Neural progenitor cell (in vitro differentiated cells): ENCODE results near the gene ZMIZ1. TPM values are rescaled to one million over a fixed set of nuclear protein-coding genes. Genes with fewer than 3 reads are reported as not detected.
"Not testable (repeated sequence)": the region's sequence is repeated elsewhere in the genome, so short reads cannot be mapped to it uniquely, and the experiment has no call there.

ENCODE experiments used
- DNase-seq: peaks from one replicate; pipeline ENCODE4 v3.0.0-alpha.2; 2016; ENCODE audit warnings: low spot score
- H2AFZ ChIP-seq: fragments of 200-600 bp; sonication (generic); replicated peaks from 2 replicates; pipeline ENCODE4 v1.6.1; 2016; ENCODE audit warnings: antibody characterized with exemption
- H3F3A ChIP-seq: fragments of 200-600 bp; sonication (generic); 2 replicates; pipeline ENCODE4 v1.6.1; 2016; ENCODE audit warnings: antibody characterized with exemption, low read depth
- H3K27ac ChIP-seq: fragments of 200-600 bp; sonication (generic); 2 replicates; pipeline ENCODE4 v1.5.1; 2016; ENCODE audit warnings: mild to moderate bottlenecking
- H3K27me3 ChIP-seq: fragments of 200-600 bp; sonication (generic); 2 replicates; pipeline ENCODE4 v1.6.1; 2016; ENCODE audit warnings: mild to moderate bottlenecking, moderate library complexity
- H3K36me3 ChIP-seq: fragments of 200-600 bp; sonication (generic); 2 replicates; pipeline ENCODE4 v1.5.1; 2016
- H3K4me1 ChIP-seq: fragments of 200-600 bp; sonication (generic); 2 replicates; pipeline ENCODE4 v1.6.1; 2016; ENCODE audit warnings: mixed run types
- H3K4me2 ChIP-seq: fragments of 200-600 bp; sonication (generic); 2 replicates; pipeline ENCODE4 v1.6.1; 2016
- H3K4me3 ChIP-seq: fragments of 200-600 bp; sonication (generic); 2 replicates; pipeline ENCODE4 v1.5.1; 2016
- H3K79me2 ChIP-seq: fragments of 200-600 bp; sonication (generic); 2 replicates; pipeline ENCODE4 v1.6.1; 2016; ENCODE audit warnings: low read depth
- H3K9ac ChIP-seq: fragments of 200-600 bp; sonication (generic); 2 replicates; pipeline ENCODE4 v1.6.1; 2016
- H3K9me3 ChIP-seq: fragments of 200-600 bp; sonication (generic); 2 replicates; pipeline ENCODE4 v1.5.1; 2016; ENCODE audit warnings: low read depth
- H4K20me1 ChIP-seq: fragments of 200-600 bp; sonication (generic); 2 replicates; pipeline ENCODE4 v1.6.1; 2016; ENCODE audit warnings: low read depth
- H3K27ac Mint-ChIP-seq: 3 replicates; pipeline ENCODE4 v1.8.0; 2021; ENCODE audit warnings: mixed read lengths
- H3K27me3 Mint-ChIP-seq: 2 replicates; pipeline ENCODE4 v1.8.0; 2022; ENCODE audit warnings: low read depth, mild to moderate bottlenecking, inconsistent platforms, moderate library complexity, mixed read lengths; ENCODE audit not compliant: insufficient read depth
- H3K36me3 Mint-ChIP-seq: 3 replicates; pipeline ENCODE4 v1.8.0; 2021; ENCODE audit warnings: mixed read lengths
- H3K4me1 Mint-ChIP-seq: 3 replicates; pipeline ENCODE4 v1.8.0; 2021; ENCODE audit warnings: mixed read lengths
- H3K4me3 Mint-ChIP-seq: 3 replicates; pipeline ENCODE4 v1.8.0; 2021; ENCODE audit warnings: mild to moderate bottlenecking, moderate library complexity, mixed read lengths
- H3K9me3 Mint-ChIP-seq: 3 replicates; pipeline ENCODE4 v1.8.0; 2020; ENCODE audit warnings: mixed read lengths
- EZH2 ChIP-seq: fragments of 200-600 bp; sonication (generic); IDR thresholded peaks from 2 replicates; pipeline ENCODE4 v1.6.1; 2017; ENCODE audit warnings: antibody characterized with exemption, mild to moderate bottlenecking, moderate library complexity
- EZH2phosphoT487 ChIP-seq: fragments of 200-600 bp; sonication (generic); IDR thresholded peaks from 2 replicates; pipeline ENCODE4 v1.6.1; 2017; ENCODE audit warnings: antibody characterized with exemption
- total RNA-seq: library from RNA; depleted of rRNA; stranded (reverse); fragments of >200 nt; gene quantifications from 2 replicates; pipeline ENCODE4 v1.2.3, GENCODE V29; 2015; ENCODE audit warnings: low replicate concordance
- TF ChIP-seq, protein P1 (sequence below): fragments of 200-600 bp; sonication (generic); IDR thresholded peaks from 2 replicates; pipeline ENCODE4 v1.5.1; 2017; ENCODE audit warnings: antibody characterized with exemption, mild to moderate bottlenecking

Gene ZMIZ1
- total RNA-seq, 1 donor from 2014 or later, result 5.8 TPM

- H3K9me3 Mint-ChIP-seq, result no peaks in the 10 kb centered on the region
- no peaks in the 10 kb centered on the region for H3K9me3 ChIP-seq
- peak overlapping the region; percentile 83 for H3K27ac Mint-ChIP-seq
- no peak overlapping the region for H3K9ac ChIP-seq
- no peaks in the 10 kb centered on the region for H3K27me3 ChIP-seq
- TF ChIP-seq, protein P1, sequence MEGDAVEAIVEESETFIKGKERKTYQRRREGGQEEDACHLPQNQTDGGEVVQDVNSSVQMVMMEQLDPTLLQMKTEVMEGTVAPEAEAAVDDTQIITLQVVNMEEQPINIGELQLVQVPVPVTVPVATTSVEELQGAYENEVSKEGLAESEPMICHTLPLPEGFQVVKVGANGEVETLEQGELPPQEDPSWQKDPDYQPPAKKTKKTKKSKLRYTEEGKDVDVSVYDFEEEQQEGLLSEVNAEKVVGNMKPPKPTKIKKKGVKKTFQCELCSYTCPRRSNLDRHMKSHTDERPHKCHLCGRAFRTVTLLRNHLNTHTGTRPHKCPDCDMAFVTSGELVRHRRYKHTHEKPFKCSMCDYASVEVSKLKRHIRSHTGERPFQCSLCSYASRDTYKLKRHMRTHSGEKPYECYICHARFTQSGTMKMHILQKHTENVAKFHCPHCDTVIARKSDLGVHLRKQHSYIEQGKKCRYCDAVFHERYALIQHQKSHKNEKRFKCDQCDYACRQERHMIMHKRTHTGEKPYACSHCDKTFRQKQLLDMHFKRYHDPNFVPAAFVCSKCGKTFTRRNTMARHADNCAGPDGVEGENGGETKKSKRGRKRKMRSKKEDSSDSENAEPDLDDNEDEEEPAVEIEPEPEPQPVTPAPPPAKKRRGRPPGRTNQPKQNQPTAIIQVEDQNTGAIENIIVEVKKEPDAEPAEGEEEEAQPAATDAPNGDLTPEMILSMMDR, result no peak
- TF ChIP-seq EZH2 (no peak), EZH2phosphoT487 (no peak)
- peaks cover 7% of the 10 kb centered on the region for H3K27me3 Mint-ChIP-seq
- H2AFZ ChIP-seq, result no peak overlapping the region
- H3K4me2 ChIP-seq, result no peak overlapping the region
- no peaks in the 10 kb centered on the region for H3K36me3 ChIP-seq
- peaks cover 13% of the 10 kb centered on the region for H3K36me3 Mint-ChIP-seq
- peak overlapping the region; percentile 24 for H3K4me3 Mint-ChIP-seq
- no peaks in the 10 kb centered on the region for H3K79me2 ChIP-seq
- peaks cover 41% of the 10 kb centered on the region for H3K4me1 Mint-ChIP-seq
- H3K4me1 ChIP-seq, result peaks cover 4% of the 10 kb centered on the region
- H3K27ac ChIP-seq, result no peak overlapping the region
- no peak overlapping the region for H3K4me3 ChIP-seq
- H4K20me1 ChIP-seq, result peaks cover 76% of the 10 kb centered on the region
- H3F3A ChIP-seq, result no peaks in the 10 kb centered on the region
- no peak for DNase-seq
Observed at GRCh38 chr10:79274279-79275104, 205.7 kb downstream of the ZMIZ1 start.

DNA sequence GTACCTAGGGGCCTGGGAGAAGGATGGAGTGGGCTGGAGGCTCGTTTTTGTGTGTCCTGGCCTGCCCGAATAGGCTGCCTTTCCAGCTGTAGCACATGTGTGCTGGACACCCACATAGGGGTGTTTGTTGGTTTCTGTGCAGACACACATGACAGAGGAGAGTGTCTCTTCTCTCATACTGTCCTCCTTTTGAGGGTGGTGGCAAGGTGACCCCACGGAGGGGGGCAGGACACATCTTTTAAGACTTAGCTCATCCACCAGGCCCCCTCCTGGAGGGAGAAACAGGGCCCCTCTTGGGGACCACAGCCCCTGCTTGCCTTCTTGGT, 206.3 kb downstream of the ZMIZ1 start:
- no peak overlapping the region for H3K9ac ChIP-seq
- TF ChIP-seq EZH2 (no peak), EZH2phosphoT487 (no peak)
- TF ChIP-seq, protein P1, result no peak
- H3K36me3 Mint-ChIP-seq, result peaks cover 14% of the 10 kb centered on the region

DNA sequence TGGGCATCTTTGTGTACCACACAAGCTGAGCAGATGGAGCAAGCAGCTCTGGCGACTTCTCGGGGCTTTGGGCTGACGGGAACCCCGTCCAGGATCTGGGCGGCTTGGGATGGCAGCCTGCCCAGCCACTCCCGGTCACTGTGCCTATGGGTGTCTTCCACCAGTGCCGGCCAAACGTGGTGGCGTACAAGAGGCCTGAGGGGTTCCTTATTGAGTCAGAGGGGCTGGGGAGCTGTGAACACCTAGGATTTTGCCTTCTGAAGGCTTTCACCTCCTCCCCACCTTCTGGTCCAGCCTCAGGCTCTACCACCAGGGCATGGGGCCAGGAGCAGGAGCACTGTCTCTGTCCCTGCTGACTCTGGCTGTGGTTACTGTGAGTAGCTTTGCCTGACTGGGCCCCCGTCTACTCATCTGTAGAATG, 206.7 kb downstream of the ZMIZ1 start:
- Mint-ChIP-seq H3K4me1 (peaks cover 32% of the 10 kb centered on the region), H3K27ac (peak overlapping the region; percentile 37), H3K9me3 (no peaks in the 10 kb centered on the region), H3K36me3 (peaks cover 14% of the 10 kb centered on the region), H3K27me3 (peaks cover 7% of the 10 kb centered on the region), H3K4me3 (no peak overlapping the region)
- Histone ChIP-seq H3K4me1 (peaks cover 4% of the 10 kb centered on the region), H4K20me1 (peaks cover 67% of the 10 kb centered on the region), H2AFZ (no peak overlapping the region), H3K36me3 (no peaks in the 10 kb centered on the region), H3F3A (no peaks in the 10 kb centered on the region), H3K4me2 (no peak overlapping the region), H3K4me3 (no peak overlapping the region), H3K79me2 (no peaks in the 10 kb centered on the region), H3K9ac (no peak overlapping the region), H3K27ac (no peak overlapping the region), H3K27me3 (no peaks in the 10 kb centered on the region), H3K9me3 (no peaks in the 10 kb centered on the region)
- no peak for TF ChIP-seq EZH2phosphoT487
- DNase-seq, result no peak

More for the DNA sequence above, 206.3 kb downstream of the ZMIZ1 start:
- no peak overlapping the region for H3K4me3 ChIP-seq
- H3K79me2 ChIP-seq, result no peaks in the 10 kb centered on the region
- H3K4me1 ChIP-seq, result peaks cover 4% of the 10 kb centered on the region
- no peak for DNase-seq
- Mint-ChIP-seq H3K27me3 (peaks cover 7% of the 10 kb centered on the region), H3K4me3 (no peak overlapping the region), H3K27ac (no peak overlapping the region), H3K9me3 (no peaks in the 10 kb centered on the region), H3K4me1 (peaks cover 36% of the 10 kb centered on the region)
- H3K27me3 ChIP-seq, result no peaks in the 10 kb centered on the region
- no peaks in the 10 kb centered on the region for H3F3A ChIP-seq
- H3K4me2 ChIP-seq, result no peak overlapping the region
- peaks cover 71% of the 10 kb centered on the region for H4K20me1 ChIP-seq
- no peaks in the 10 kb centered on the region for H3K36me3 ChIP-seq
- no peaks in the 10 kb centered on the region for H3K9me3 ChIP-seq
- H3K27ac ChIP-seq, result no peak overlapping the region
- no peak overlapping the region for H2AFZ ChIP-seq

- Histone ChIP-seq H3K27me3 (no peaks in the 10 kb centered on the region), H3F3A (no peaks in the 10 kb centered on the region), H4K20me1 (peaks cover 57% of the 10 kb centered on the region), H3K79me2 (no peaks in the 10 kb centered on the region), H3K4me1 (peaks cover 4% of the 10 kb centered on the region), H2AFZ (no peak overlapping the region), H3K27ac (no peak overlapping the region), H3K36me3 (no peaks in the 10 kb centered on the region), H3K9ac (no peak overlapping the region), H3K4me2 (no peak overlapping the region), H3K4me3 (no peak overlapping the region), H3K9me3 (no peaks in the 10 kb centered on the region)
- no peak overlapping the region for H3K4me3 Mint-ChIP-seq
- no peak for TF ChIP-seq EZH2
- TF ChIP-seq EZH2phosphoT487, result no peak
- TF ChIP-seq, protein P1, result no peak
- peaks cover 34% of the 10 kb centered on the region for H3K4me1 Mint-ChIP-seq
- peaks cover 27% of the 10 kb centered on the region for H3K36me3 Mint-ChIP-seq
- no peaks in the 10 kb centered on the region for H3K9me3 Mint-ChIP-seq
- no peak overlapping the region for H3K27ac Mint-ChIP-seq
- peaks cover 7% of the 10 kb centered on the region for H3K27me3 Mint-ChIP-seq
- DNase-seq, result peak; percentile 36
Observed at GRCh38 chr10:79277579-79278269, 209.0 kb downstream of the ZMIZ1 start.

GRCh38 chr10:79279047-79279446, 210.3 kb downstream of the ZMIZ1 start:
- not testable (repeated sequence) for H3K27ac ChIP-seq, H3K4me3 Mint-ChIP-seq, H3K27me3 ChIP-seq, H3K4me1 ChIP-seq, H3K36me3 ChIP-seq, H3K27me3 Mint-ChIP-seq, H3K79me2 ChIP-seq, DNase-seq, H2AFZ ChIP-seq, H3F3A ChIP-seq, H3K27ac Mint-ChIP-seq, H3K9me3 ChIP-seq, H3K9ac ChIP-seq, H3K9me3 Mint-ChIP-seq, H3K4me3 ChIP-seq, H3K4me2 ChIP-seq
- H3K36me3 Mint-ChIP-seq, result peaks cover 27% of the 10 kb centered on the region
- H3K4me1 Mint-ChIP-seq, result peaks cover 27% of the 10 kb centered on the region
- H4K20me1 ChIP-seq, result peaks cover 54% of the 10 kb centered on the region
